ENCODE data around the gene RABGEF1.
A peak's percentile ranks its signal among the peaks of the same experiment; 100 is the strongest.
"Not testable (repeated sequence)": the region's sequence is repeated elsewhere in the genome, so short reads cannot be mapped to it uniquely, and the experiment has no call there.

RABGEF1 gene

DNA sequence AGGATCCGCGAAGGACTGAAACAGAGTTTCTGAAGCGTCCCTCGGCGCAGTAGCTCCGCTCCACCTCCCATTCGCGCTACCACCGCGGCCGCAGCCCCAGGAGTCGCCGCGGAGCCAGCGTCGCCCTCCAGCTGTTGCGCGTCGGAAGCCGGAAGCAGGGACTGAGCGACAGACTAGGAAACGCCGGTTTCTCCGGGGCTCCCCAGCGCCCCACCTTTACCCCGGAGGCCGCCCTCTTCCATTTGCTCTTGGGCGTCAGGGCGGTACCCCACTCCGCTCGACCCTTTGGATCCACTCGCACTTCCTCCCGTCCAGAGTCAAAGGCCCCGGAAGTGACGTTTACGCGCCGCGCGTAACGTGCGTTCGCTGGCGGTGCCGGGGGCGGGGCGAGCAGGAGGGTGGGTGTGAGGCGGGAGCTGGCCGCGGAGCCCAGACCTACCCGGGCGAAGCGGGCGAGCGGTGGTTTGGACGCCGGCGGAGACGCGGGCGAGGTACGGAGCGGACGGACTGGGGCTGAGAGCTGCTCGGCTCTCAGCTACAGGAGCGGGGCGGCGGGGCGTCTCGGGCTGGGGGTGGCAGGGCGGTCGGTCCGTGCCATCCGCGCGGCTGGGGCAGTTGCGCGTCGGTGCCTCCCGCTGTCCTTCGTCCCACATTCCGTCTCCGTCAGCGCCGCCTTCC, at the start of gene RABGEF1:
Gene RABGEF1, plus strand, starts transcription at position 432 of the 678 bp plus-strand sequence. CDS start 31,167 bp downstream, outside the sequence.
- peak; percentile 98 for DNase-seq (ENCODE audit: low spot score)

DNA sequence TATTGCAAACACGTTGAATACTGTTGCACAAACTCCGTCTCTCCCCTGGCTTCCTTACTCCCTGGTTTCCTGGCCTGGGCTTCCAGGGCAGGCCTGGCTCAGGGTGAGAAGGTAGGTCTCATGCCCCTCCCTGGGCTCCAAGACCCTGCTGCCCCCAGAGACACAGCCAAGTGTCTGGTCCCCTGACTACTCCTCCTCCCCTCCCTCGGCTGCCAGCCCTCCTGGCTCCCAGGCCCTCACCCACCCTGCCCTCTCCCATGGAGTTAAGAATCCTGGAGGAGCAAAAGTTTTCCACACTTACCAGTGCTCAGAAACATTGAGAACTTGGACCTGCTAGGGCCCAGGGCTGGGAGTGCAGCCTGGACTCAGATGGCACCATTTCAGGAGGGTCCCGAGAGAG, 47.2 kb upstream of the RABGEF1 start:
- DNase-seq (ENCODE audit: low spot score): no peak

DNA sequence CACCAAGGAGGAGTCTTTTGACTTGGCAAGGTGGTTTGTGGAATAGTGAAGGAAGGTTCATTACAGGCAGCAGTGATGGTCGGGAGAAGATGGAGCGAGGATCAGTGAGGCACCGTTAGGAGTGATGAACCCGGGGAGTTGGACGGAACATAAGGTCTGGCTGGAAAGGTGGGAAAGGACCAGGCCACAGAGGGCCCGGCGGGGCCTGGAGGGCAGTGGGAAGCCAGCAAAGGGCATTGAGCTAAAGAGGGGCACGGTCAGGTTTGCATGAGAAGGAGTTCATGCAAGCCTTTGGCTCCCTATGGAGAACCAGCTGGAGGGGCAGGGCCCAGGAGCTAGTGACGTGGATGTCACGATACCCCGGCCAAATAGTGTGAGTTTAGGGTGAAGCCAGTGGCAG, 46.2 kb upstream of the RABGEF1 start:
- no peak for DNase-seq (ENCODE audit: low spot score)

DNA sequence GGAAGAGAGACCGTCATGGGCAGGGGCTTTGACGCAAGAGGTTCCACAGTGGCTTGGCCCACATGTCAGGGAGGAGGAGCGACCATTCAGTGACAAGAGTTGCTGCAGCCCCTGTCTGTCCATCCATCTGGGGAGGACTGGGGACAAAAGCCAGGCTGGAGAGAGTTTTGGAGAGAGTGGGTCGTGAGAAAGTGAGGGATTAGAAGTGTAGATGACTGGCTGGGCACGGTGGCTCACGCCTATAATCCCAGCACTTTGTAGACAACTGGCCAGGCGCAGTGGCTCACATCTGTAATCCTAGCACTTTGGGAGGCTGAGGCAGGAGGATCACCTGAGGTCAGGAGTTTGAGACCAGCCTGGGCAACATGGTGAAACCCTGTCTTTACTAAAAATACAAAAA, 45.1 kb upstream of the RABGEF1 start:
- DNase-seq (ENCODE audit: low spot score): not testable (repeated sequence)

DNA sequence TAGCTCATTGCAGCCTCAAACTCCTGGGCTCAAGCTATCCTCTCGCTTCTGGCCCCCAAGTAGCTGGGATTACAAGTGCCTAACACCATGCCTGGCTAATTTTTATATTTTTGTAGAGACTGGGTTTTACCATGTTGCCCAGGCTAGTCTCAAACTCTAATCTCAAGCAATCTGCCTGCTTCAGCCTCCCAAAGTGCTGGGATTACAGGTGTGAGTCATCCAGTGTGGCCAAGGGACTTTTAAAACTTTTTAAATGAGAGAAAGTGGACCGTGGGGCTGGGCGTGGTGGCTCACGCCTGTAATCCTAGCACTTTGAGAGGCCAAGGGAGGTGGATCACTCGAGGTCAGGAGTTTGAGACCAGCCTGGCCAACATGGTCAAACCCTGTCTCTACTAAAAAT, 44.4 kb upstream of the RABGEF1 start:
- not testable (repeated sequence) for DNase-seq (ENCODE audit: low spot score)

- no peak for DNase-seq (ENCODE audit: low spot score)
Observed at GRCh38 chr7:66696774-66697191, 43.8 kb upstream of the RABGEF1 start.

DNA sequence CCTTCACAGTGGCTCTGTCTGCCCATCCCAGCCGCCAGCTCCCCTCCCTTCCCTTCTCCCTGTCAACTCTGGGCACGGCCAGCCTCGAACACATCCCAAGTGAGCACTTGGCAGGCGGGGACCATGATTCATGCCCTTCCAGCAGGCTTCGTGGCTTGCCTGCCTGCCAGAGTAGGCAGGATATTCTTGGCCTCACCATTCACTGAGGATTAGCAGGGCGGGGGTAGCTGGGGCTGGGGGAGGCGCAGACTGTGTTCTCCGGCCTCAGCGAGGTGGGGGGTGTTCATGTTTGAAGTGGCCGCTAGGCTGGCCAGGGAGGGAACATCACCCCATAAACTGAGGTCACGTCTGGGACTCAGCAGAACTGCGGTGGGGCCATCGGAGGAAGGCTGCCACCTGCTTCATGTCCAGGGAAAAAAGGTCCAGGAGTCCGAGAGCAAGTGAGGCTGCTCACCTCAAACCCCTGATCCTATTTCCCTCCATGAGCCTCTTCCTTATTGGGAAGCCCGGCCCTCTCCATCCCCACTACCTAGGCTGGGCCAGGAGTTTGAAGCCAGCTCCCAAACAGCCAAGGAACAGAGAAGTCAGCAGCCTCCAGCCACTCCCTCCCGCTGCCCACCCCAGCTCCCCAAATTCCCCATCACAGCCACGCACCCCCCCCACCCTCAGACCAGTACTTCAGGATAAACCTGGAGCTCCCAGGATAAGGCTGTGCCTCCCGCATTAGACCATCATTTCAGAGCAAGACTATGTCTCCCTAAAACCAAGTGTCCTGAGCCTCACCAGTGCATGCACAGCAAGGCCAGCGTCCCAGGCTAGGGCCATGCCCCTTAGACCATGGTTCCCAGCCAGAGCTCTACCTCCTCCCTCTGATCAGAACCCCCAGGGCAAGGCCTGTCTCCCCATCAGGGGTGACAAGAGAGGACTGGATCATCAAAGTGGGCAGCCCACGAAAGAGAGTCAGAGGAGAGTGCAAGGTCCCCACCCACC, 42.8 kb upstream of the RABGEF1 start:
- no peak for DNase-seq (ENCODE audit: low spot score)

DNA sequence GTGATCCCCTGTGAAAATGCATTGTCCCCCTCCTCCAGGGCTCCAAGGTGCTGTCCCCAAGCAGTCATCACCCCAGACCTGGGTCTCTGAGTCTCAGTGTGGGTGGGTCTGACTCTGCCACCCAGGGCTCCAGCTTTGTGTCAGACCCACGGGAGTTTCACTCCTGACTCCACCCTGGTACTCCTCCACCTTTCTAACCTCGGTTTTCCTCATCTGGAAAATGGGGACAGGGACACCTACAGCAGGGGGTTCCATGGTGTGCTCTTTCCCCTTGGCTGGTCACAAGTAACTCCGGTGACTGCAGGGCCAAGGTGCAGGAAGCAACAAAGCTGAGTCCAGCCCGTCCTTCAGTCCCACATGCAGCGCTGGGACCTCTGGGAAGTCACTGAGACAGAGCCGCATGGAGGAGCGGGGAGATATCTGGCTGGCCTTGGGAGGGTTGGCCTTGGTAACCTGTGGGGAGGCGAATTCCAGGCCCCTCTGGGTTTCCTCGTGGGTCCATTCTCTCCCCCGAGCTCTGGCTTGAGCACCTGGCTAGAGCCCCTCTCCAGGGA, 41.8 kb upstream of the RABGEF1 start:
- DNase-seq (ENCODE audit: low spot score): no peak

DNA sequence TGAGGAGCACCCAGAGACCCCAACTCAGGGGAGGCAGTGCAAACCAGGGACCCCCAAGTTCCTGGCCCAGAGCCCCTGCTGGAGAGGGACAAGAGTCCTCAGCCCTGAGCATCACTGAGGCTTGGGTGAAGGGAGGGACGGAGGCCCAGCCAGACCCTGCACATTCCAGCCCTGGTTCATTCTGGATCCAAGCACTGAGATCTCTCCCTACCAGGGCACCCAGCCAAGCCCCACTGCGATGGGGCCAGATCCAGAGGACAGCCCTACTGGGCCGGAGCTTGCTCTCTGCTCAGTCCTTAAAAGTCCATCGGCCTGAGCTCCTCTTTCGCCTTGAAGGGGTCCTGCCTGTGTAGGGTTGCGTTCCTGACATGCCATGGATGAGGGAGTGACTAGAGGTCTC, 40.5 kb upstream of the RABGEF1 start:
- no peak for DNase-seq (ENCODE audit: low spot score)

GRCh38 chr7:66700633-66701131, 39.9 kb upstream of the RABGEF1 start:
- DNase-seq (ENCODE audit: low spot score): no peak

DNA sequence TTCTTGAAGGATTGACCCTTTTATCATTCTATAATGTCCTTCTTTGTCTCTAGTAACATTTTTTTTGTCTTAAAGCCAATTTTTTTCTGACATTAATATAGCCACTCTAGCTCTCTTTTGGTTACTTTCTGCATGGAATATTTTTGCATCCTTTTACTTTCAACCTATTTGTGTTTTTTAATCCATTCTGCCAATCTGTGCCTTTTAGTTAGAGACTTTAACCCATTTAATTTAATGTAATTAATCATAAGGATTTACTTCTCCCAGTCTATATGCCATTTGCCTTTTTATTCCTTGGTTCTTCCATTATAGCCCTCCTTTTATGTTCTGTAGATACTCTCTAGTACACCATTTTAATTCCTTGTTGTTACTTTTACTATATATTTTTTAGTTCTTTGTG, 32.7 kb upstream of the RABGEF1 start:
- DNase-seq (ENCODE audit: low spot score): no peak

- DNase-seq (ENCODE audit: low spot score): not testable (repeated sequence)
Observed at GRCh38 chr7:66710752-66711151, 29.8 kb upstream of the RABGEF1 start.

GRCh38 chr7:66713687-66714086, 26.8 kb upstream of the RABGEF1 start:
- no peak for DNase-seq (ENCODE audit: low spot score)

- DNase-seq (ENCODE audit: low spot score): not testable (repeated sequence)
Observed at GRCh38 chr7:66716634-66717033, 23.9 kb upstream of the RABGEF1 start.

GRCh38 chr7:66720561-66720960, 20.0 kb upstream of the RABGEF1 start:
- no peak for DNase-seq (ENCODE audit: low spot score)

DNA sequence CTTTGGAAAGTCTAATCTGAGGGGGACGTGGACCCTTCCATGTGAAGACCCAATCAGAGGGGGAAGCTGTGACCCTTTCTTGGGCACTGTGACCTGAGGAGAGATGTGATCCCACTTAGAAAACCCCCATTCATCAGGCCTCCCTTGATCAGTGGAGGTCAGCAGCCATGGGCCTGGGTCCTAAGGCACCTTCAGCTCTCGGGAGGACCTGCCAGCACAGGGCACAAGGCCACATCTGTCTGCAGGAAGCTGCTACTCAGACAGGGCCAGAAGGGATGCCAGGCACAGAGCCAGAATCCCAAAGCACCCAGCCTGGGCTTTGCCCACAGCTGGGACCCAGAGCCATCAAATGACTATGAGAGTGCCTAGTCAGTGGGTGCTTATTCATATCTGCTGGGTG, 14.7 kb upstream of the RABGEF1 start:
- no peak for DNase-seq (ENCODE audit: low spot score)

- DNase-seq (ENCODE audit: low spot score): no peak
Observed at GRCh38 chr7:66727058-66727457, 13.5 kb upstream of the RABGEF1 start.

DNA sequence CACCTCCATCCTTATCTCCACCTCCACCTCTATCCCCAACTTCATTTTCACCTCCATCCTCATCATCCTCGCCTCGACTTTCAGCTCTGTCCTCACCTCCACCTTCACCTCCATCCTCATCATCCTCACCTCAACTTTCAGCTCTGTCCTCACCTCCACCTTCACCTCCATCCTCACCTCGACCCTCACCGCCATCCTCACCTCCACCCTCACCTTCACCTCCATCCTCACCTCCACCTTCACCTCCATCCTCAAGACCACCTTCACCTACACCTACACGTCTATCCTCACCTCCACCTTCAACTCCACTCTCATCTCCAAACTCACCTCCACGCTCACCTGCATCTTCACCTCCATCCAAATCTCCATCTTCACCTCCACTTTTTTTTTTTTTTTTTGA, 12.0 kb upstream of the RABGEF1 start:
- no peak for DNase-seq (ENCODE audit: low spot score)

GRCh38 chr7:66729274-66729673, 11.3 kb upstream of the RABGEF1 start:
- DNase-seq (ENCODE audit: low spot score): no peak

- no peak for DNase-seq (ENCODE audit: low spot score)
Observed at GRCh38 chr7:66731986-66732385, 8.5 kb upstream of the RABGEF1 start.

- no peak for DNase-seq (ENCODE audit: low spot score)
Observed at GRCh38 chr7:66732439-66732838, 8.1 kb upstream of the RABGEF1 start.

DNA sequence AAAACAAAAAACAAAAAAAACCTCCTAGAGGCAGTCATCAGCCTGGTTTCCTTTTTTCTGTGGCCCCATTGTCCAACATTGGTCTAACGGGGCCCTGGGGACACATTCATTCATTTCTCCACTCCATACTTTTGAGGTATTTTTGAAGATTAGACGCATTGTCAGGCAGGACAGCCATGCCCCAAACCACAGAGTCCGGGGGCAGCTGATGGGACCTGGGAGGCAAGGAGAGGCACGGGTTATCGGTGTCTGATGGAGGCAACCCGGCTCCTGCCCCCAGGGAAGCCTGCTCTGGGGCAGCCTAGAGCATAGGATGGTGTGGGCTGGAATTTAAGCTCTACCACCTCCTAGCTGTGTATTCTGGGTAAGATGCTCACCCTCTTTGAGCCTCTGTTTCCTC, 6.5 kb upstream of the RABGEF1 start:
- no peak for DNase-seq (ENCODE audit: low spot score)

- no peak for DNase-seq (ENCODE audit: low spot score)
Observed at GRCh38 chr7:66735154-66735553, 5.4 kb upstream of the RABGEF1 start.

All from LoVo (cell line).